ENCODE measurements around the gene PRKAR2A. TPM values are rescaled to one million over a fixed set of nuclear protein-coding genes. Genes with fewer than 3 reads are reported as not detected.

PRKAR2A gene
- total and polyA plus RNA-seq, 2 donors (not counting 3 experiments of a cell fraction or from before 2014, with no cell fraction given) = 8.6 to 69.9 TPM

DNA sequence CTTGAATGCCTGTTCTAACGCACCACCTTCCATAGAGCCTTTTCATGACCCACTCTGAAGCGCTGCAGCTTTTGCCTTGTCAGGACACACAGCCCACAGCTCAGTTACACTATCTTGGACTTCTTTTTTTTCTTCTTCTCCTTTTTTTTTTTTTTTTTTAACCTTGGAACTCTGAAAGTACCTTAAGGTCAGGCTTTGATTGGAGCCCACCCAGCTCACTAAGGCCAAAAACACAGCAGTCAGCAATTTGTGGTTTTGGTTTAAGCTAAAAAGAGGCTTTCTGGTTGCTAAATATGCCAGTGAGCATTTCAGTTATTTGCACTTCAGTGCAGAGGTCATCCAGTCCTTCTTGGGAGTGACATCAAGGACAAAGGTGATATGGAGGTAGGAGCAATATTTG, 49.3 kb upstream of the PRKAR2A start:
- H3K27me3 ChIP-seq (ENCODE audit: control insufficient read depth in 2 of 2, insufficient read depth in 2 of 2, low read length in 2 of 2) = no peaks in the 10 kb centered on the region
- H3K4me3 ChIP-seq (replicated peaks in 1 of 3; ENCODE audit: insufficient read depth in 1 of 3, low read depth in 1 of 3, low read length in 3 of 3) = no peak overlapping the region
- peaks cover 7% of the 10 kb centered on the region for H3K4me1 ChIP-seq (ENCODE audit: control insufficient read depth, extremely low read depth, insufficient read depth, low read length)
- no peak for TF ChIP-seq EZH2 (IDR thresholded peaks at IDR 0.05; ENCODE audit: borderline replicate concordance, low read depth, low read length, severe bottlenecking)
- TF ChIP-seq, protein P1, sequence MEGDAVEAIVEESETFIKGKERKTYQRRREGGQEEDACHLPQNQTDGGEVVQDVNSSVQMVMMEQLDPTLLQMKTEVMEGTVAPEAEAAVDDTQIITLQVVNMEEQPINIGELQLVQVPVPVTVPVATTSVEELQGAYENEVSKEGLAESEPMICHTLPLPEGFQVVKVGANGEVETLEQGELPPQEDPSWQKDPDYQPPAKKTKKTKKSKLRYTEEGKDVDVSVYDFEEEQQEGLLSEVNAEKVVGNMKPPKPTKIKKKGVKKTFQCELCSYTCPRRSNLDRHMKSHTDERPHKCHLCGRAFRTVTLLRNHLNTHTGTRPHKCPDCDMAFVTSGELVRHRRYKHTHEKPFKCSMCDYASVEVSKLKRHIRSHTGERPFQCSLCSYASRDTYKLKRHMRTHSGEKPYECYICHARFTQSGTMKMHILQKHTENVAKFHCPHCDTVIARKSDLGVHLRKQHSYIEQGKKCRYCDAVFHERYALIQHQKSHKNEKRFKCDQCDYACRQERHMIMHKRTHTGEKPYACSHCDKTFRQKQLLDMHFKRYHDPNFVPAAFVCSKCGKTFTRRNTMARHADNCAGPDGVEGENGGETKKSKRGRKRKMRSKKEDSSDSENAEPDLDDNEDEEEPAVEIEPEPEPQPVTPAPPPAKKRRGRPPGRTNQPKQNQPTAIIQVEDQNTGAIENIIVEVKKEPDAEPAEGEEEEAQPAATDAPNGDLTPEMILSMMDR (IDR thresholded peaks at IDR 0.05; ENCODE audit: extremely low read depth in 1 of 2, insufficient read depth in 1 of 2, low read depth in 1 of 2, low read length in 2 of 2) = no peak
- TF ChIP-seq, protein P2, sequence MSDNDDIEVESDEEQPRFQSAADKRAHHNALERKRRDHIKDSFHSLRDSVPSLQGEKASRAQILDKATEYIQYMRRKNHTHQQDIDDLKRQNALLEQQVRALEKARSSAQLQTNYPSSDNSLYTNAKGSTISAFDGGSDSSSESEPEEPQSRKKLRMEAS (IDR thresholded peaks at IDR 0.05; ENCODE audit: insufficient read depth, insufficient read length) = no peak
- no peak for TF ChIP-seq POLR2A (IDR thresholded peaks at IDR 0.05; ENCODE audit: low read depth, low read length)
- no peak for TF ChIP-seq MYC (IDR thresholded peaks at IDR 0.05; ENCODE audit: low read depth, low read length)
- TF ChIP-seq POLR2AphosphoS5 (IDR thresholded peaks at IDR 0.05; ENCODE audit: insufficient read depth, low read depth, low read length) = no peak
- no peak for TF ChIP-seq GATA2 (IDR thresholded peaks at IDR 0.05; ENCODE audit: insufficient read depth, insufficient read length, low read depth, low read length)
- no peak for TF ChIP-seq FOS (IDR thresholded peaks at IDR 0.05; ENCODE audit: borderline replicate concordance, insufficient read depth, low read length)
- TF ChIP-seq JUN (IDR thresholded peaks at IDR 0.05; ENCODE audit: borderline replicate concordance, insufficient read depth, insufficient read length, low read depth) = no peak
- CTCF ChIA-PET = interaction anchor here (1.0 to 2.1 kb wide), 4 partner anchors 11 to 47 kb away, joined by 3 to 8 read pairs (median 4); partner anchors contain the start of gene ARIH2
- intact Hi-C loops (cut with micrococcal nuclease) (loop anchor here (5.0 kb wide), 1 partner anchor 50 kb away; the partner anchor contains the start of gene PRKAR2A), dilution Hi-C loops (cut with MboI; ENCODE audit: extremely low pct_ligation_motif_present, low sequenced_read_pairs) (no loop called here)
- FAIRE-seq = no peak
- no peak overlapping the region for H3K9ac ChIP-seq (replicated peaks; ENCODE audit: extremely low read depth, insufficient read depth, low read length)
- H3K4me2 ChIP-seq (ENCODE audit: insufficient read depth, low read length) = no peak overlapping the region
- H3K36me3 ChIP-seq (ENCODE audit: control insufficient read depth in 2 of 2, extremely low read depth in 1 of 2, insufficient read depth in 2 of 2, low read length in 2 of 2) = no peaks in the 10 kb centered on the region
- H3K9me1 ChIP-seq (replicated peaks; ENCODE audit: control insufficient read depth, extremely low read depth, insufficient read depth, low read length) = no peaks in the 10 kb centered on the region
- no TSS peak for BruUV-seq (replicated peaks)
- POLR2A ChIA-PET = interaction anchor here (0.6 to 0.7 kb wide), 2 partner anchors 14 to 33 kb away, joined by 6 to 8 read pairs; no protein-coding TSS in a partner anchor
- H3K9me3 ChIP-seq (replicated peaks; ENCODE audit: control insufficient read depth, insufficient read depth, low read length) = no peaks in the 10 kb centered on the region
- no peaks in the 10 kb centered on the region for H4K20me1 ChIP-seq (replicated peaks; ENCODE audit: control insufficient read depth, extremely low read depth, insufficient read depth, low read length)
- no peak for DNase-seq (ENCODE audit: low read depth, low spot score)
- no peak overlapping the region for H2AFZ ChIP-seq (ENCODE audit: low read depth, low read length)
- H3K79me2 ChIP-seq (ENCODE audit: control insufficient read depth, insufficient read depth, low read length) = no peaks in the 10 kb centered on the region
- H3K27ac ChIP-seq (ENCODE audit: insufficient read depth, low read depth, low read length) = no peak overlapping the region

Measured in endothelial cell of umbilical vein (primary cell).